Neuronal stem cell (in vitro differentiated cells): ENCODE measurements around the gene PPP1R1B.

ENCODE experiments used
- DNase-seq: peaks from one replicate; pipeline ENCODE4 v3.0.0-alpha.2; 2013; ENCODE audit warnings: low spot score
- H2AFZ ChIP-seq: one replicate; pipeline ENCODE4 v1.6.1; 2013; ENCODE audit warnings: mild to moderate bottlenecking, low read length, inconsistent platforms
- H2AK5ac ChIP-seq: 2 replicates; pipeline ENCODE4 v1.6.1; 2013; ENCODE audit warnings: low read depth, mild to moderate bottlenecking, inconsistent platforms, low read length, moderate library complexity, mixed read lengths
- H2BK120ac ChIP-seq: 2 replicates; pipeline ENCODE4 v1.6.1; 2013; ENCODE audit warnings: low read depth, mild to moderate bottlenecking, inconsistent platforms, low read length, moderate library complexity, mixed read lengths
- H2BK12ac ChIP-seq: one replicate; pipeline ENCODE4 v1.6.1; 2013; ENCODE audit warnings: low read length, inconsistent platforms
- H2BK15ac ChIP-seq: 2 replicates; pipeline ENCODE4 v1.6.1; 2013; ENCODE audit warnings: mild to moderate bottlenecking, low read length, inconsistent platforms, mixed read lengths
- H2BK5ac ChIP-seq: one replicate; pipeline ENCODE4 v1.6.1; 2013; ENCODE audit warnings: inconsistent platforms, mild to moderate bottlenecking, low read length, moderate library complexity
- H3K14ac ChIP-seq: one replicate; pipeline ENCODE4 v1.6.1; 2013; ENCODE audit warnings: low read length, inconsistent platforms
- H3K18ac ChIP-seq: 2 replicates; pipeline ENCODE4 v1.6.1; 2013; ENCODE audit warnings: low read length, inconsistent platforms
- H3K23ac ChIP-seq: 2 replicates; pipeline ENCODE4 v1.6.1; 2013; ENCODE audit warnings: low read depth, mild to moderate bottlenecking, mixed read lengths, low read length, inconsistent platforms; ENCODE audit not compliant: poor library complexity
- H3K27ac ChIP-seq: replicated peaks from 3 replicates; pipeline ENCODE4 v1.5.1; 2013; ENCODE audit warnings: low read length, inconsistent platforms
- H3K27me3 ChIP-seq, 3 experiments: 2 replicates each; pipeline ENCODE4 v1.6.1; 2013; ENCODE audit warnings: low read length in 3 of 3, mild to moderate bottlenecking in 2 of 3, inconsistent platforms in 1 of 3, low read depth in 1 of 3, mixed read lengths in 1 of 3, moderate library complexity in 1 of 3; ENCODE audit not compliant: control insufficient read depth in 3 of 3, insufficient read depth in 3 of 3
- H3K36me3 ChIP-seq, 2 donors: replicated peaks in 1 of 2; 2 replicates each; pipeline ENCODE4 v1.6.1; 2013; ENCODE audit warnings: low read length in 2 of 2; ENCODE audit not compliant: control insufficient read depth in 2 of 2, insufficient read depth in 2 of 2
- H3K4ac ChIP-seq: 2 replicates; pipeline ENCODE4 v1.6.1; 2013; ENCODE audit warnings: inconsistent platforms, mild to moderate bottlenecking, low read length, moderate library complexity
- H3K4me1 ChIP-seq, 2 donors: 1 replicate in 1 of 2; 2 replicates in 1 of 2; pipeline ENCODE4 v1.6.1; 2013; ENCODE audit warnings: low read length in 2 of 2, low read depth in 1 of 2; ENCODE audit not compliant: control insufficient read depth in 2 of 2, insufficient read depth in 1 of 2
- H3K4me2 ChIP-seq: one replicate; pipeline ENCODE4 v1.6.1; 2013; ENCODE audit warnings: mild to moderate bottlenecking, low read length, inconsistent platforms; ENCODE audit not compliant: insufficient read depth, poor library complexity, severe bottlenecking
- H3K4me3 ChIP-seq, 2 donors: 2 replicates each; pipeline ENCODE4 v1.5.1; 2013; ENCODE audit warnings: low read length in 2 of 2, mild to moderate bottlenecking in 2 of 2, inconsistent platforms in 1 of 2, moderate library complexity in 1 of 2
- H3K79me1 ChIP-seq: one replicate; pipeline ENCODE4 v1.6.1; 2013; ENCODE audit warnings: low read depth, mild to moderate bottlenecking, inconsistent platforms, low read length, moderate library complexity
- H3K9ac ChIP-seq: one replicate; pipeline ENCODE4 v1.6.1; 2013; ENCODE audit warnings: mild to moderate bottlenecking, low read depth, low read length, inconsistent platforms; ENCODE audit not compliant: poor library complexity
- H3K9me3 ChIP-seq, 2 donors: replicated peaks in 1 of 2; 2 replicates each; pipeline versions ENCODE3 to v1.6.1; 2013; ENCODE audit warnings: low read length in 2 of 2, mild to moderate bottlenecking in 2 of 2, inconsistent platforms in 1 of 2, low read depth in 1 of 2, mixed read lengths in 1 of 2, moderate library complexity in 1 of 2; ENCODE audit not compliant: control insufficient read depth in 2 of 2, insufficient read depth in 1 of 2
- H4K8ac ChIP-seq: one replicate; pipeline ENCODE4 v1.6.1; 2013; ENCODE audit warnings: low read depth, mild to moderate bottlenecking, inconsistent platforms, low read length, moderate library complexity
- H4K91ac ChIP-seq: one replicate; pipeline ENCODE4 v1.6.1; 2013; ENCODE audit warnings: low read length, low read depth, mild to moderate bottlenecking, inconsistent platforms; ENCODE audit not compliant: poor library complexity
- WGBS, 2 donors: extraction: QIAGEN DNeasy Blood & Tissue Kit; methylation state at CpG; one replicate each; pipeline ENCODE4 v1.1.7; 2013; ENCODE audit warnings: missing lambda C conversion rate in 2 of 2, mixed read lengths in 1 of 2; ENCODE audit not compliant: insufficient read length in 2 of 2, insufficient replicate concordance in 1 of 2; ENCODE audit errors: extremely low coverage in 2 of 2; 5-methylcytosine and 5-hydroxymethylcytosine counted together

The PPP1R1B gene

DNA sequence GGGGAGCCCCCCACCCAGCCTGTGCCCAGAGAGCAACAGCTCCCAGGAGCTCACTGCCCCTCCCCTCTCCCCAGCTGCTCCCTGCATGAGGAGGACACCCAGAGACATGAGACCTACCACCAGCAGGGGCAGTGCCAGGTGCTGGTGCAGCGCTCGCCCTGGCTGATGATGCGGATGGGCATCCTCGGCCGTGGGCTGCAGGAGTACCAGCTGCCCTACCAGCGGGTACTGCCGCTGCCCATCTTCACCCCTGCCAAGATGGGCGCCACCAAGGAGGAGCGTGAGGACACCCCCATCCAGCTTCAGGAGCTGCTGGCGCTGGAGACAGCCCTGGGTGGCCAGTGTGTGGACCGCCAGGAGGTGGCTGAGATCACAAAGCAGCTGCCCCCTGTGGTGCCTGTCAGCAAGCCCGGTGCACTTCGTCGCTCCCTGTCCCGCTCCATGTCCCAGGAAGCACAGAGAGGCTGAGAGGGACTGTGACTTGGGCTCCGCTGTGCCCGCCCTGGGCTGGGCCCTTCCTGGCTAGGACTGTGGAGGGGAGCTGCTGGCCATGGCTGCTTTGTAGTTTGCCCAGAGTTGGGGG lies 39.0 kb downstream of the PPP1R1B start:
- H3K4me1 ChIP-seq, result peaks cover 8 to 27% of the 10 kb centered on the region in 2 donors
- H3K9ac ChIP-seq, result no peak overlapping the region
- H3K4me2 ChIP-seq, result no peak overlapping the region
- H3K9me3 ChIP-seq, result no peaks in the 10 kb centered on the region
- no peak overlapping the region for H2BK120ac ChIP-seq
- H2BK5ac ChIP-seq, result peak overlapping the region; percentile 53
- H3K4me3 ChIP-seq, result no peak overlapping the region
- H3K14ac ChIP-seq, result peak overlapping the region; percentile 82
- H3K23ac ChIP-seq, result peak overlapping the region; percentile 65
- H4K8ac ChIP-seq, result no peak overlapping the region
- H2AK5ac ChIP-seq, result peak overlapping the region; percentile 99
- H3K79me1 ChIP-seq, result peaks cover 6% of the 10 kb centered on the region
- peak overlapping the region; percentile 37 for H3K4ac ChIP-seq
- H2BK15ac ChIP-seq, result peak overlapping the region; percentile 74
- no peak for DNase-seq
- H3K27ac ChIP-seq, result no peak overlapping the region
- H2BK12ac ChIP-seq, result peak overlapping the region; percentile 73
- H3K27me3 ChIP-seq, result peaks cover 0 to 36% (median 20%) of the 10 kb centered on the region in 3 experiments
- H3K36me3 ChIP-seq, result peaks cover 14 to 23% of the 10 kb centered on the region in 2 donors
- no peak overlapping the region for H4K91ac ChIP-seq
- no CpG with 5 or more reads among the region's 17 CpGs for WGBS, 2 donors
- peak overlapping the region; percentile 83 for H3K18ac ChIP-seq
- H2AFZ ChIP-seq, result no peak overlapping the region

DNA sequence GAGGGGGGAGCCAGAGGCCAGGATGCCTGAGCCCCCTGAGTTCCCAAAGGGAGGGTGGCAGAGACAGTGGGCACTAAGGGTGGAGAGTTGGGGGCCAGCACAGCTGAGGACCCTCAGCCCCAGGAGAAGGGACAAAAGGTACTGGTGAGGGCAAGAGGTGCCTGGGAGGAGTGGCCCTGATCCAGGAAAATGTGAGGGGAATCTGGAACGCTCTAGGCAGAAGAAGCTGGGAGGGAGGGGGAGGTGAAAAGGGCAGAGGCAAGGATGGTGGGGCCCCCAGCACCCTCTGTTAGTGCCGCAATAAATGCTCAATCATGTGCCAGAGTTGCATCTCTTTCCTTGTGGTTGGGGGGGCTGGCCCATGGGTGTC lies 39.5 kb downstream of the PPP1R1B start:
- Histone ChIP-seq H4K91ac (no peak overlapping the region), H2BK120ac (no peak overlapping the region), H2AFZ (no peak overlapping the region), H2BK15ac (peak overlapping the region; percentile 85), H2BK5ac (peak overlapping the region; percentile 53), H2BK12ac (peak overlapping the region; percentile 73), H3K23ac (peak overlapping the region; percentile 65), H3K4ac (no peak overlapping the region), H3K4me3 (no peak overlapping the region), H2AK5ac (peak overlapping the region; percentile 99), H3K79me1 (peaks cover 6% of the 10 kb centered on the region), H3K4me2 (no peak overlapping the region), H3K18ac (peak overlapping the region; percentile 70), H3K27ac (no peak overlapping the region), H3K36me3 (peaks cover 9 to 18% of the 10 kb centered on the region in 2 donors), H4K8ac (no peak overlapping the region), H3K9ac (no peak overlapping the region), H3K4me1 (peaks cover 8 to 27% of the 10 kb centered on the region in 2 donors), H3K14ac (no peak overlapping the region), H3K9me3 (no peaks in the 10 kb centered on the region), H3K27me3 (peaks cover 0 to 37% (median 20%) of the 10 kb centered on the region in 3 experiments)
- WGBS, 2 donors, result no CpG with 5 or more reads among the region's 2 CpGs
- DNase-seq, result no peak

DNA sequence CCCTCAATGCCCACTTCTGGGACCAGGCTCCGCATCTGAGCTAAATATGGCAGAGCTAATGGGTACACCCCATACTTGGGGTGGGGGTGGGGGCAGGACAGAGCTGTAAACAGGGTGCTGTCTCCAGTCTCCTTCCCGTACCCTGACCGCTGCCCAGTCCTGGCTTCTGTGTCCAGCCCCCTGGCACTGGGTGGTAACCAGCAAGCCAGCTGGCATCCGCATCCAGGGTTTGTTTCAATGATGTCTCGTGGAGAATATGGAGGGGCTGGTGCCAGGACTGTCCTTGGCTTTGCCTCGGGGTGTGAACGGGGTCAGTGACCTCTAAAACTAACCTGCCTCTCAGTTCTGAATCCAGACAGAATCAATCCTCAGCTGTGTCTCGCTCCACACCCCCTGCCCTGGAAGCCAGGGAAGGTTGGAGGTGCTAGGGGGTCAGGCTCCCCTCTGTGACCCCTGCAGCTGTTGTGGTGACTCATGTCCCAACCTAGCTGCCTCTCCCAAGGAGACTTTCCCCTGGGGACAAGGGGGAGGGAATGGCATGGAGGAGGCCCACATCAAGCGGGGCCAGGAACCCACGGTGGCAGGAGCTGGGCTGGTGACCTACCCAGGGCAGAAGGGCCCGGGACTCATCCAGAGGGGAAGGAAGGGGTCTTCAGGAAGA lies 40.0 kb downstream of the PPP1R1B start:
- H2BK5ac ChIP-seq, result peak overlapping the region; percentile 60
- H4K8ac ChIP-seq, result peak overlapping the region; percentile 43
- H3K4ac ChIP-seq, result peak overlapping the region; percentile 95
- peaks cover 0 to 37% (median 20%) of the 10 kb centered on the region in 3 experiments for H3K27me3 ChIP-seq
- H2AK5ac ChIP-seq, result peak overlapping the region; percentile 99
- no CpG with 5 or more reads among the region's 11 CpGs for WGBS, 2 donors
- H3K9me3 ChIP-seq, result no peaks in the 10 kb centered on the region
- H2BK12ac ChIP-seq, result peak overlapping the region; percentile 98
- no peak overlapping the region for H3K9ac ChIP-seq
- H3K79me1 ChIP-seq, result peaks cover 6% of the 10 kb centered on the region
- peak overlapping the region; percentile 94 for H2BK120ac ChIP-seq
- no peak overlapping the region for H4K91ac ChIP-seq
- peak overlapping the region; percentile 91 for H2AFZ ChIP-seq
- no peak for DNase-seq
- H3K23ac ChIP-seq, result peak overlapping the region; percentile 65
- peak overlapping the region; percentile 94 for H3K14ac ChIP-seq
- peak overlapping the region; percentile 89 for H3K18ac ChIP-seq
- H3K4me2 ChIP-seq, result no peak overlapping the region
- H3K4me1 ChIP-seq, result peaks cover 8 to 27% of the 10 kb centered on the region in 2 donors
- peaks cover 5 to 13% of the 10 kb centered on the region in 2 donors for H3K36me3 ChIP-seq
- H2BK15ac ChIP-seq, result peak overlapping the region; percentile 85
- H3K4me3 ChIP-seq, result no peak overlapping the region
- no peak overlapping the region for H3K27ac ChIP-seq

DNA sequence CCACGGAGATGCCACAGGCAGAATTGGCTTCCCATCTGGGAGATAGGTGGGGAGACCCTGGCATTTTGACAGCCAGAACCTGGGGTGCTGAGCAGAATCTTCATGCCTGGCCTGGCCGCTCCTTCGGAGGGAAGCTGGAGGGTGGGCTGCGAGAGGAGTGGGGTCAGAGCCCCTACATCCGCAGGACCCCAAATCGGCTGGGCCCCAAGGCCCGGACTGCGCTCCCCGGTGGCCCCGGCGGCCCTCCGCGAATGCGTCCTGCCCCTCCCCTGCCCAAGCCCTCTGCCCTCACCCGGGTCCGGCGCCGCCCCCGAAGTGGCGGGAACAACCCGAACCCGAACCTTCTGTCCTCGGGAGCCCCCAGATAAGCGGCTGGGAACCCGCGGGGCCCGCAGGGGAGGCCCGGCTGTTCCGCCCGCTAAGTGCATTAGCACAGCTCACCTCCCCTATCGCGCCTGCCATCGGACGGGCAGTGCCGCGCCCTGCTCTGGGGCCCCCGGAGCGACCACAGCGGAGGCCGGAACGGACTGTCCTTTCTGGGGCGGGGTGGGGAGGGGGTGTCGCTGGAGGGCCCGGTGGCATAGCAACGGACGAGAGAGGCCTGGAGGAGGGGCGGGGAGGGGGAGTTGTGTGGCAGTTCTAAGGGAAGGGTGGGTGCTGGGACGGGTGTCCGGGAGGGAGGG lies 40.7 kb downstream of the PPP1R1B start:
- Histone ChIP-seq H3K27me3 (peaks cover 0 to 37% (median 20%) of the 10 kb centered on the region in 3 experiments), H3K79me1 (peaks cover 6% of the 10 kb centered on the region), H3K4ac (no peak overlapping the region), H3K4me3 (no peak overlapping the region), H2BK120ac (peak overlapping the region; percentile 94), H3K4me2 (peak overlapping the region; percentile 91), H2BK15ac (peak overlapping the region; percentile 85), H3K9ac (peak overlapping the region; percentile 70), H2AFZ (peak overlapping the region; percentile 91), H2AK5ac (peak overlapping the region; percentile 99), H3K27ac (no peak overlapping the region), H3K9me3 (no peaks in the 10 kb centered on the region), H2BK12ac (peak overlapping the region; percentile 98), H3K36me3 (peaks cover 4 to 7% of the 10 kb centered on the region in 2 donors), H4K8ac (peak overlapping the region; percentile 43), H3K18ac (peak overlapping the region; percentile 92), H3K14ac (no peak overlapping the region), H3K23ac (peak overlapping the region; percentile 65), H4K91ac (no peak overlapping the region), H2BK5ac (peak overlapping the region; percentile 60), H3K4me1 (peaks cover 8 to 27% of the 10 kb centered on the region in 2 donors)
- DNase-seq, result no peak
- WGBS, 2 donors, result no CpG with 5 or more reads among the region's 49 CpGs
